Stimulated activated effector memory CD8-positive, alpha-beta T cell treated with anti-CD3 and anti-CD28 coated beads, Interleukin-12 subunit alpha, Interleukin-12 subunit beta, amount 100 ng/mL, for 72 hours (primary cell): Measurements from ENCODE around the gene SUPT7L.
"Not testable (repeated sequence)": the region's sequence is repeated elsewhere in the genome, so short reads cannot be mapped to it uniquely, and the experiment has no call there.

Experiments
- ATAC-seq: fragments of 150-1000 bp; cut with Tn5 transposase; 2 replicates; pipeline ENCODE4 v1.10.0; 2021
- DNase-seq, 2 donors: peaks; one replicate each; pipeline ENCODE4 v3.0.0; 2021 to 2022; ENCODE audit warnings: low spot score in 2 of 2
- H3K27ac Mint-ChIP-seq: one replicate; pipeline ENCODE4 v1.8.0; 2022; ENCODE audit warnings: mild to moderate bottlenecking, mixed read lengths
- H3K36me3 Mint-ChIP-seq: one replicate; pipeline ENCODE4 v1.8.0; 2022; ENCODE audit warnings: mild to moderate bottlenecking, mixed read lengths
- H3K4me1 Mint-ChIP-seq: one replicate; pipeline ENCODE4 v1.8.0; 2022; ENCODE audit warnings: mixed read lengths
- H3K4me3 Mint-ChIP-seq: one replicate; pipeline ENCODE4 v1.8.0; 2022; ENCODE audit warnings: mild to moderate bottlenecking, mixed read lengths
- H3K9me3 Mint-ChIP-seq: one replicate; pipeline ENCODE4 v1.8.0; 2022; ENCODE audit warnings: mixed read lengths

Gene SUPT7L

DNA sequence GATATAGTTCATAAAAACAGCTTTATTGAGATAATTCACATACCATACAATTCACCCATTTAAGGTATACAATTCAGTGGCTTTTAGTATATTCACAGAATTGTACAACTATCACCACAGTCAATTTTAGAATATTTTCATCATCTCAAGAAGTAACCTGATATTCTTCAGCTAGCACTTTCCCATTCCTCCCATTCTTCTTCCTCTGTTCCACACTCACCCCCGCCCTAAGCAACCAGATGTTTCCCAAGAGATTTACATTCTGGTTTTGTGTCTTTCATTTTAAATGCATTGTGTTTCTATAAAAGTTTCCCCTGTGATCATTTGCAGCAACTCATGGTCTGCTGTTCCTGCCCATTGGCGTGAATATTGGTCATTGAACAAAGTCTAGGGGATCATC lies 29.1 kb downstream of the SUPT7L start:
- Mint-ChIP-seq H3K27ac (no peak overlapping the region), H3K4me1 (peaks cover 28% of the 10 kb centered on the region), H3K4me3 (no peak overlapping the region), H3K9me3 (no peaks in the 10 kb centered on the region), H3K36me3 (peaks cover 95% of the 10 kb centered on the region)
- no peak for ATAC-seq
- DNase-seq: no peak

GRCh38 chr2:27630257-27630656 lies 33.2 kb downstream of the SUPT7L start:
- H3K4me1 Mint-ChIP-seq, H3K9me3 Mint-ChIP-seq, DNase-seq, H3K4me3 Mint-ChIP-seq, ATAC-seq, H3K27ac Mint-ChIP-seq: not testable (repeated sequence)
- H3K36me3 Mint-ChIP-seq: peaks cover 59% of the 10 kb centered on the region

GRCh38 chr2:27628767-27629709 lies 34.4 kb downstream of the SUPT7L start, which contains the start of the genes CCDC121 and GPN1:
Gene CCDC121, minus strand, starts transcription at chr2:27629012. Its CDS starts 1,213 bp downstream, at chr2:27627799.
Gene GPN1, plus strand, starts transcription at chr2:27629050. Its CDS starts 9 bp downstream, at chr2:27629059.
- ATAC-seq: peak; percentile 99
- peak; percentile 85 to 96 for DNase-seq
- peaks cover 9% of the 10 kb centered on the region for H3K4me1 Mint-ChIP-seq
- H3K27ac Mint-ChIP-seq: no peak within 1 kb of the TSS
- no peaks in the 10 kb centered on the region for H3K9me3 Mint-ChIP-seq
- peaks cover 57% of the 10 kb centered on the region for H3K36me3 Mint-ChIP-seq
- no peak within 1 kb of the TSS for H3K4me3 Mint-ChIP-seq

DNA sequence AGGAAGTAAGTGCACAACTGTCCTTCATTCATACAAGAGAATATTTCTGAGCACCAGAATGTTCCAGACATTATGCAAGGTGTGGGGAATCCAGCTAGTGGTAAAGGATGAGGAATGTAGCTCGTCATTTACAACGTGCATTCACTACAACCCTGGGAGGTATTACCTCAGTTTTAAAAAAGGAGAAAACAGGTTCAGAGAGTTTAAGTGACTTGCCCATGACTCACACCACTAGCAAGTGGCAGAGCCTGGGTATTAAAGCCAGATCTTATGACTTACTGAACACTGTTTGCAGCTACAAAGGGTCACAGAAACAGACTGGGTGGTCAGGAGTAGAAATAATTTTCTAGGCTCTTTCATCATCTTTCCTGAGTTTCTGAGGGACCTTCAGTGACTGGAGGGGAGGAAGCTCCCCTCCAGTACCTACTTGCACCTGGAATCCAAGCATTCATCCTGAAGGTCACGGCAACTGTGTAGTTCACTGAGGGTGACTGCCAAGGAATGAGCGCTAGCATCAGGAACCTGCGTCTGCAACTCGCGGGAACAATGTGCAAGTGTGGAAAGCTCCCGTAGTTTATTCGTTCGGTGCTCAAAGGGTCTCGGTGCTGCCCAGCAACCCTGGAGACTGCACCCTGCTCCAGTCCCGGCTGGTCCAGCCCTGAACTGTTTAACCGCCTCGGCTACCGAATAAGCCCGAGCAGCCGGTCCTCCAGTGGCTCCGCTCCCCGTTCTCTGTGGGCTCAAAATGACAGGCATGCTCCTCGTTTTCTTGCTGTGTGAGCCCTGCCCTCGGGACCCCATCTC lies 35.2 kb downstream of the SUPT7L start:
- no peak overlapping the region for H3K27ac Mint-ChIP-seq
- peak; percentile 74 for ATAC-seq
- no peak overlapping the region for H3K4me3 Mint-ChIP-seq
- H3K36me3 Mint-ChIP-seq: peaks cover 57% of the 10 kb centered on the region
- no peak for DNase-seq
- H3K9me3 Mint-ChIP-seq: no peaks in the 10 kb centered on the region
- peaks cover 9% of the 10 kb centered on the region for H3K4me1 Mint-ChIP-seq

DNA sequence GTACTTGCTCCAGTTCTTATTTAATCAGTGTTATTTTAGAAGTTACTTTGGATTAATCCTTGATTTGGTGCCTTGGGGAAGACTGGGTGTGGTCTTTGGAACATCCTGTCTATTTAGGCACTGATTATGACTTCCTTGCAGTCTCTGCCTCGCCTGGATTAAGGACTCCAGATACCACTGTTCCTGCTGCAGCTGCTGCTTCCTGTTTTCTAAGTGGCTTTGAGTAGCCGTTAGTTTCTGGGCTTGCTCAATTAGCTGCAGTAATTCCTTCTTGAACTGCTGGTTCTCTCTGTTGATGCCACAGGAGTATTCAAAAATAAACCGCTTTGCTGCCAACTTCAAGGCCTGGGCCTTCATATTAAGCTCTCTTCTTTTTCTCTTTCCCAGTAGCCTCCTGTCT lies 36.5 kb downstream of the SUPT7L start:
- peaks cover 57% of the 10 kb centered on the region for H3K36me3 Mint-ChIP-seq
- not testable (repeated sequence) for H3K4me1 Mint-ChIP-seq, H3K4me3 Mint-ChIP-seq, ATAC-seq, H3K9me3 Mint-ChIP-seq, H3K27ac Mint-ChIP-seq, DNase-seq

DNA sequence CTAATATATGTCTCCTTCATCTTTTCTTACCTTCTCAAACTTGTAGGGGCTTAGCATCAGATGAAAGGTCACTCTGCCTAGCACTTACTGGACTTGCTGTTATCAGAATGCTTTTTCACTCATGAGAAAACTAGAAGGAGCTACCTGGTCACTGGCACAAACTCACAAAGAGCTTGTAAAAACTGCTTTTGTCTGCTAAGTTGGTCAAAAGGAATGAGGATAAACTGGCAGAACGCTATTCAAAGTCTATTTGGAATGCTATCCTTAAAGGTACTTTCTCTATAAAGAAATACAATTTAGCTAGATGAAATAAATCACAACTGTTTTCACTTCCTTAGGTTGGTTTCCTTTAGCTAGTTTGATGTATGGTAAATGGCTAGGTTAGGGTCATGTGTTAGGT lies 37.1 kb downstream of the SUPT7L start:
- not testable (repeated sequence) for H3K4me1 Mint-ChIP-seq, ATAC-seq, H3K9me3 Mint-ChIP-seq, DNase-seq, H3K27ac Mint-ChIP-seq, H3K4me3 Mint-ChIP-seq
- H3K36me3 Mint-ChIP-seq: peaks cover 57% of the 10 kb centered on the region

GRCh38 chr2:27624943-27625342 lies 38.5 kb downstream of the SUPT7L start:
- Mint-ChIP-seq H3K4me3 (no peak overlapping the region), H3K4me1 (no peaks in the 10 kb centered on the region), H3K9me3 (no peaks in the 10 kb centered on the region), H3K27ac (no peak overlapping the region), H3K36me3 (peaks cover 57% of the 10 kb centered on the region)
- no peak for DNase-seq
- no peak for ATAC-seq

DNA sequence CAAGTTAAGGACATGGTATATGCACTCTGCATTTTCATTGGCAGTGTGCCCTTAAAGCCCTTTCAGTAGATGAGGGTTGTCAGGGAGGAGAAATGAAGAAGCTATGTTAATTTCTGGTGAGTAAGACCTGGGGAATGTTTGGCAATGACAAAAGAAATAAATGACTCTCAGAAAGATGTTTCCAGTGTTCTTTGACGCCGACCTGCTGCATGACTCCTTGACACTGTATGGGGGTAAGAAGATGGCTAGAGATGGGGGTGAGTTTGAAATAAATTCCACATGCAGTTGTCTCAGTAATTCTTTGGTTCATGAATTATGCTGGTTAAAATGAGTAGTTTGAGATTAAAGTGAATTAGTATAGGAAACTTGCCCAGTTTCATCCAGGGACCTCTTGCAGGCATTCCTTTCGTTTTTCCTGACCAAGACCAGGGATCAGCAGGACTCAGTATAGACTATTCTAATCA lies 40.5 kb downstream of the SUPT7L start:
- peaks cover 71% of the 10 kb centered on the region for H3K36me3 Mint-ChIP-seq
- no peak for DNase-seq
- no peaks in the 10 kb centered on the region for H3K9me3 Mint-ChIP-seq
- H3K4me1 Mint-ChIP-seq: no peaks in the 10 kb centered on the region
- no peak overlapping the region for H3K27ac Mint-ChIP-seq
- no peak overlapping the region for H3K4me3 Mint-ChIP-seq
- no peak for ATAC-seq

DNA sequence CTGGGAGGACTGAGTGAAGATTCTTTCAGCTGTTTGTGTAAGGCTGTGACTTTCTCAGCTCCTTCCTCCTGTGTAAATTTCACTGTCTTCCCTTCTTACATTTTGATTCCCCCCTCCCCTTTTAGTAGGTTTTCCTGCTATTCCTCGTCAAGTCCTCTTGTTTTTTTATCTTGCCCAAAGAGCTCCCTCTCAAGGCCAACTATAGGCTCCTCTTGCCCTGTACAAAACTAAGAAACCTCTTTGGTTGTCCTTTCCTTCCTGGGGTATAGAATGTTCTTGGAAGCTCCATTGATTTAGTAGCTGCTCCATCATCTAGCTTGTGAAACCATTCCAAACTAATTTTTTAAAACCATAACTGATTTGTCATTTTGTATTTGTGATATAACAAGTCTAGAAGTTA lies 41.9 kb downstream of the SUPT7L start:
- H3K27ac Mint-ChIP-seq: peak overlapping the region; percentile 53

GRCh38 chr2:27615316-27615715 lies 48.1 kb downstream of the SUPT7L start:
- Mint-ChIP-seq H3K27ac (no peak overlapping the region), H3K4me3 (no peak overlapping the region), H3K4me1 (peaks cover 4% of the 10 kb centered on the region), H3K36me3 (peaks cover 98% of the 10 kb centered on the region), H3K9me3 (no peaks in the 10 kb centered on the region)
- DNase-seq (no peak), ATAC-seq (no peak)

More for the DNA sequence above, 41.9 kb downstream of the SUPT7L start:
- ATAC-seq (no peak), DNase-seq (no peak)
- H3K4me3 Mint-ChIP-seq: no peak overlapping the region
- no peaks in the 10 kb centered on the region for H3K9me3 Mint-ChIP-seq
- H3K36me3 Mint-ChIP-seq: peaks cover 85% of the 10 kb centered on the region
- H3K4me1 Mint-ChIP-seq: no peaks in the 10 kb centered on the region

DNA sequence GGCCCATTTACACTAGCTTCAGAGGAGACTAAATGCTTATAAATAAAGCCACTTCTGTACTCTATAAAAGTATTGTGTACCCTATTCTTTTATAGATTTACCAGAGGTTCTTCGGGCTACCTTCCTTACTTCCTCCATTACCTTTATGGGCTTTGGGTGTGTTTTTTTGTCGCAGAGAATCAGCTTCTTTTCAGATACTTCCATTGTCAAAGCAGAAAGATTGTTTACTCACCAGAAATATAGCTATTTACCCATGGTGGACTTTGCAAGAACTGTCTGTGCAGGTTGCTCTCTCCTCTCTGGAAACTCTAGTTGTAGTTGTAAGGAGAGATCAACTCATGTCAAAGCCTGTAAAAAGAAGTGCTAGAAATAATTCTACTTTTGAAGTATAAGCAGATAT lies 49.4 kb downstream of the SUPT7L start:
- peaks cover 97% of the 10 kb centered on the region for H3K36me3 Mint-ChIP-seq
- H3K4me1 Mint-ChIP-seq: peaks cover 4% of the 10 kb centered on the region
- no peaks in the 10 kb centered on the region for H3K9me3 Mint-ChIP-seq
- no peak for ATAC-seq
- DNase-seq: no peak
- no peak overlapping the region for H3K4me3 Mint-ChIP-seq
- H3K27ac Mint-ChIP-seq: no peak overlapping the region

DNA sequence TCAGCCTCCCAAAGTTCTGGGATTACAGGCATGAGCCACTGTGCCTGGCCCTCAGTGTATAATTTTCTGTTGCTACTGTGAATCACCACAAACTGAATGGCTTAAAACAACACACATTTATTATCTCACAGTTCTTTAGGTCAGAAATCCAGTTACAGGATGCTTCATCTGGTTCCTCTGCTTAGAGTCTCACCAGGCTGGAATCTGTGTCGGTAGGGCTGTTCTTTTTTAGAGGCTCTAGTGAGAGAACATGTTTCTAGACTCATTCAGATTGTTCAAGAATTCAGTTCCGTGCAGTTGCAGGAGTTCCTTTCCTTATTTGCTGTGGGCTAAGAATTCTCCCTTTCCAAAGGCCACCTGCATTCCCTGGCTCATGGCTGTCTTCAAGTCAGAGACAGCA lies 56.8 kb downstream of the SUPT7L start:
- peaks cover 98% of the 10 kb centered on the region for H3K36me3 Mint-ChIP-seq

More for the DNA sequence above, 56.8 kb downstream of the SUPT7L start:
- H3K4me3 Mint-ChIP-seq: no peak overlapping the region
- peaks cover 4% of the 10 kb centered on the region for H3K4me1 Mint-ChIP-seq
- DNase-seq (peak in 1 of 2 donors; percentile 10), ATAC-seq (no peak)
- H3K27ac Mint-ChIP-seq: peak overlapping the region; percentile 17
- H3K9me3 Mint-ChIP-seq: no peaks in the 10 kb centered on the region
